ENCODE measurements around the gene CISD1. TPM values are rescaled to one million over a fixed set of nuclear protein-coding genes. Genes with fewer than 3 reads are reported as not detected.

Gene CISD1
- total and polyA plus RNA-seq, 2 experiments from 2014 or later = 37.8 to 95.9 TPM

GRCh38 chr10:58260334-58260733 lies 8.6 kb upstream of the CISD1 start:
- no peak for DNase-seq (ENCODE audit: low spot score)
- Histone ChIP-seq H3K27me3 (no peaks in the 10 kb centered on the region), H2AFZ (no peak overlapping the region), H3K4me1 (ENCODE audit: insufficient read depth) (peaks cover 7% of the 10 kb centered on the region), H4K20me1 (ENCODE audit: insufficient read depth, poor library complexity, severe bottlenecking) (no peaks in the 10 kb centered on the region), H3K36me3 (replicated peaks; ENCODE audit: insufficient read depth, low read depth) (no peaks in the 10 kb centered on the region), H3K9me2 (replicated peaks; ENCODE audit: insufficient read depth) (no peaks in the 10 kb centered on the region), H3K79me2 (peaks cover 88% of the 10 kb centered on the region), H3K9me3 (ENCODE audit: low read depth) (no peaks in the 10 kb centered on the region), H3K4me3 (no peak overlapping the region), H3K27ac (no peak overlapping the region), H3K4me2 (no peak overlapping the region)
- no peak for TF ChIP-seq CTCF (IDR thresholded peaks at IDR 0.05; ENCODE audit: poor library complexity)
- TF ChIP-seq EZH2 (IDR thresholded peaks at IDR 0.05; ENCODE audit: borderline replicate concordance) = no peak
- TF ChIP-seq EZH2phosphoT487 (IDR thresholded peaks at IDR 0.05; ENCODE audit: low read depth, severe bottlenecking, unreplicated experiment) = no peak

DNA sequence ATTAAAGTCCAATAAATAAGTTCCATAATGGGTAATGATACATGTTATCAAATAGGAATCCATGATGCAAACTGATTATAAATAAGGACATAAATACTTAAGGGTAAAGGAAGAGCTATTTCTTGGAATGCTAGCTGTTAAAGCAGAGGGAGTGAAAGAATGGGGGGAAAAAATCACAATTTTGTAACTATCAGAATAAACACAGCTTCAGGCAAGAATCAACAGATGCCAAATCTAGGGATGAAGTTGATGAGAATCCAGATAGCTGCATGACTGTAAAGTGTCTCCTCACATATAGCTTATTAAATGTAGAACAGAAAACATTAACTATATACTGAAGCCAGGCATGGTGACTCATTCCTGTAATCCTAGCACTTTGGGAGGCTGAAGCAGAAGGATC lies 6.2 kb upstream of the CISD1 start:
- no peaks in the 10 kb centered on the region for H3K9me3 ChIP-seq (ENCODE audit: low read depth)
- H3K4me1 ChIP-seq (ENCODE audit: insufficient read depth) = peaks cover 7% of the 10 kb centered on the region
- H3K4me2 ChIP-seq = no peak overlapping the region
- no peaks in the 10 kb centered on the region for H4K20me1 ChIP-seq (ENCODE audit: insufficient read depth, poor library complexity, severe bottlenecking)
- no peaks in the 10 kb centered on the region for H3K27me3 ChIP-seq
- no peak for DNase-seq (ENCODE audit: low spot score)
- H3K9me2 ChIP-seq (replicated peaks; ENCODE audit: insufficient read depth) = no peaks in the 10 kb centered on the region
- peaks cover 87% of the 10 kb centered on the region for H3K79me2 ChIP-seq
- TF ChIP-seq EZH2phosphoT487 (IDR thresholded peaks at IDR 0.05; ENCODE audit: low read depth, severe bottlenecking, unreplicated experiment) (no peak), CTCF (IDR thresholded peaks at IDR 0.05; ENCODE audit: poor library complexity) (no peak), EZH2 (IDR thresholded peaks at IDR 0.05; ENCODE audit: borderline replicate concordance) (no peak)
- H3K4me3 ChIP-seq = no peak overlapping the region
- H2AFZ ChIP-seq = no peak overlapping the region
- H3K36me3 ChIP-seq (replicated peaks; ENCODE audit: insufficient read depth, low read depth) = no peaks in the 10 kb centered on the region
- H3K27ac ChIP-seq = no peak overlapping the region

DNA sequence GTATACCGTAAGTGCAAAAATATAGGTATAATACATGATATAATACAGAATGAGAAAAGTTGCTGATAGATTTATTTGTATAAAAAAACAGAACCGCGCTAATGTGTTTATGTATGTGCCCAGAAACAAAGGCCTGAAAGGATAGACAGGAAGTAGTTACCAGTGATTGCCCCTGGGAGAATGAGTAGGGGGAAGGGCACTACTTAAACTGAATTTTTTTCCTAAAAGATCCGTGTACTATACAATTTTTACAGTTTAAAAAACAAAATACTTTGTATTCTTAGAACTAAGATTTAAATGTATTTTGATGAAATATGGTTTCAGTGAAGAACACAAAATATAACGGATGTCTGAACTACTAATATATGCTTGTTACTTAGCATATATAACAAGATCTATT lies 4.2 kb upstream of the CISD1 start:
- Histone ChIP-seq H4K20me1 (ENCODE audit: insufficient read depth, poor library complexity, severe bottlenecking) (no peaks in the 10 kb centered on the region), H2AFZ (no peak overlapping the region), H3K4me1 (ENCODE audit: insufficient read depth) (peaks cover 7% of the 10 kb centered on the region), H3K36me3 (replicated peaks; ENCODE audit: insufficient read depth, low read depth) (no peaks in the 10 kb centered on the region), H3K27ac (peak overlapping the region; percentile 94), H3K9me2 (replicated peaks; ENCODE audit: insufficient read depth) (no peaks in the 10 kb centered on the region), H3K4me3 (no peak overlapping the region), H3K4me2 (peak overlapping the region; percentile 87), H3K9me3 (ENCODE audit: low read depth) (no peaks in the 10 kb centered on the region), H3K79me2 (peaks cover 67% of the 10 kb centered on the region), H3K27me3 (no peaks in the 10 kb centered on the region)
- 36% methylated on average over 5 of the region's 5 CpGs for WGBS (ENCODE audit: low lambda C conversion rate, missing lambda C conversion rate)
- no peak for DNase-seq (ENCODE audit: low spot score)
- TF ChIP-seq EZH2 (IDR thresholded peaks at IDR 0.05; ENCODE audit: borderline replicate concordance) = no peak
- TF ChIP-seq CTCF (IDR thresholded peaks at IDR 0.05; ENCODE audit: poor library complexity) = no peak
- TF ChIP-seq EZH2phosphoT487 (IDR thresholded peaks at IDR 0.05; ENCODE audit: low read depth, severe bottlenecking, unreplicated experiment) = no peak

GRCh38 chr10:58265249-58265648 lies 3.7 kb upstream of the CISD1 start:
- Histone ChIP-seq H3K36me3 (replicated peaks; ENCODE audit: insufficient read depth, low read depth) (no peaks in the 10 kb centered on the region), H4K20me1 (ENCODE audit: insufficient read depth, poor library complexity, severe bottlenecking) (no peaks in the 10 kb centered on the region), H3K4me1 (ENCODE audit: insufficient read depth) (peaks cover 7% of the 10 kb centered on the region), H3K4me3 (peak overlapping the region; percentile 50), H3K79me2 (peaks cover 65% of the 10 kb centered on the region), H3K9me2 (replicated peaks; ENCODE audit: insufficient read depth) (no peaks in the 10 kb centered on the region), H3K27me3 (no peaks in the 10 kb centered on the region), H3K9me3 (ENCODE audit: low read depth) (no peaks in the 10 kb centered on the region), H2AFZ (no peak overlapping the region), H3K4me2 (peak overlapping the region; percentile 87), H3K27ac (peak overlapping the region; percentile 94)
- no peak for DNase-seq (ENCODE audit: low spot score)
- WGBS (ENCODE audit: low lambda C conversion rate, missing lambda C conversion rate) = 30% methylated on average over 1 of the region's 1 CpG
- no peak for TF ChIP-seq EZH2 (IDR thresholded peaks at IDR 0.05; ENCODE audit: borderline replicate concordance)
- no peak for TF ChIP-seq CTCF (IDR thresholded peaks at IDR 0.05; ENCODE audit: poor library complexity)
- no peak for TF ChIP-seq EZH2phosphoT487 (IDR thresholded peaks at IDR 0.05; ENCODE audit: low read depth, severe bottlenecking, unreplicated experiment)

Data from hepatocyte (in vitro differentiated cells).